Brain microvascular endothelial cell (primary cell): ENCODE measurements around the gene CEP41.

Source experiments
- DNase-seq: peaks from one replicate; pipeline ENCODE4 v3.0.0-alpha.2; 2020
- H3K27ac ChIP-seq: fragments of 250-450 bp; sonication (Bioruptor Pico); 2 replicates; pipeline ENCODE4 v1.5.1; 2020; ENCODE audit warnings: mild to moderate bottlenecking, moderate library complexity
- H3K27me3 ChIP-seq: fragments of 250-450 bp; sonication (Bioruptor Pico); replicated peaks from 2 replicates; pipeline ENCODE4 v1.5.1; 2020; ENCODE audit warnings: mild to moderate bottlenecking
- H3K36me3 ChIP-seq: fragments of 250-450 bp; sonication (Bioruptor Pico); replicated peaks from 2 replicates; pipeline ENCODE4 v1.5.1; 2020; ENCODE audit warnings: mild to moderate bottlenecking
- H3K4me3 ChIP-seq: 2 replicates; pipeline ENCODE4 v1.5.1; 2011; ENCODE audit warnings: low read depth, mild to moderate bottlenecking, control low read depth, low read length, moderate library complexity
- CTCF ChIP-seq: IDR thresholded peaks from 2 replicates; pipeline ENCODE4 v1.5.1; 2011; ENCODE audit warnings: low read depth, mild to moderate bottlenecking, moderate library complexity, low read length, control low read depth, inconsistent platforms; ENCODE audit errors: missing control alignments
- in situ Hi-C: cut with HindIII; loops from 2 replicates; pipeline ENCODE4 v1.10.0; 2017; ENCODE audit warnings: low sequenced_read_pairs, low pct_ligation_motif_present

CEP41 gene

GRCh38 chr7:130360518-130360917 is 80.3 kb downstream of the CEP41 start:
- Histone ChIP-seq H3K27me3 (no peaks in the 10 kb centered on the region), H3K4me3 (no peak overlapping the region), H3K36me3 (no peaks in the 10 kb centered on the region), H3K27ac (no peak overlapping the region)
- no peak for TF ChIP-seq CTCF
- in situ Hi-C loops: no loop called here
- DNase-seq: no peak

- Histone ChIP-seq H3K27me3 (no peaks in the 10 kb centered on the region), H3K36me3 (no peaks in the 10 kb centered on the region), H3K4me3 (no peak overlapping the region), H3K27ac (no peak overlapping the region)
- DNase-seq: no peak
- no peak for TF ChIP-seq CTCF
- in situ Hi-C loops: no loop called here
These were observed 81.4 kb downstream of the CEP41 start for GRCh38 chr7:130359276-130359857.

- Histone ChIP-seq H3K36me3 (no peaks in the 10 kb centered on the region), H3K27ac (no peak overlapping the region), H3K27me3 (no peaks in the 10 kb centered on the region), H3K4me3 (no peak overlapping the region)
- in situ Hi-C loops: no loop called here
- TF ChIP-seq CTCF: no peak
- DNase-seq: no peak
These were observed 82.3 kb downstream of the CEP41 start for GRCh38 chr7:130358471-130358870.

- Histone ChIP-seq H3K4me3 (no peak overlapping the region), H3K27ac (peak overlapping the region; percentile 77), H3K27me3 (no peaks in the 10 kb centered on the region), H3K36me3 (no peaks in the 10 kb centered on the region)
- peak; percentile 67 for DNase-seq
- TF ChIP-seq CTCF: no peak
- in situ Hi-C loops: no loop called here
These were observed 83.8 kb downstream of the CEP41 start for GRCh38 chr7:130356876-130357611.

- no peaks in the 10 kb centered on the region for H3K36me3 ChIP-seq
- in situ Hi-C loops: no loop called here
- no peaks in the 10 kb centered on the region for H3K27me3 ChIP-seq
- no peak overlapping the region for H3K4me3 ChIP-seq
- H3K27ac ChIP-seq: peak overlapping the region; percentile 77
- TF ChIP-seq CTCF: no peak
- peak; percentile 94 for DNase-seq
These were observed 84.5 kb downstream of the CEP41 start for GRCh38 chr7:130356121-130356875.
